T-helper 2 cell treated with Interferon-gamma antibody and Interleukin-4, amounts not matched to agents 100 ng/mL and 5 ng/mL, for 36 hours (primary cell): Measurements from ENCODE around the gene USH1C. TPM values are rescaled to one million over a fixed set of nuclear protein-coding genes. Genes with fewer than 3 reads are reported as not detected.

ENCODE experiments used
- intact Hi-C: fragments of 100-400 bp; cut with micrococcal nuclease; formaldehyde crosslinking; loops from one replicate; pipeline ENCODE4 v1.15.1; 2023
- total RNA-seq: library from RNA; stranded (reverse); gene quantifications from 2 replicates; pipeline ENCODE4 v1.2.3, GENCODE V29; 2022

Gene USH1C
- not detected in 2 replicates for total RNA-seq

- intact Hi-C loops: no loop called here
Observed at GRCh38 chr11:17544181-17544622, at the start of gene USH1C. USH1C (minus strand) TSS chr11:17544416; CDS start chr11:17544307, 109 bp downstream.

GRCh38 chr11:17593466-17594245, 49.4 kb upstream of the USH1C start:
- intact Hi-C loops: no loop called here

- intact Hi-C loops: no loop called here
Observed at GRCh38 chr11:17591293-17591692, 47.1 kb upstream of the USH1C start.

- intact Hi-C loops: no loop called here
Observed at GRCh38 chr11:17590463-17590862, 46.2 kb upstream of the USH1C start.

GRCh38 chr11:17588721-17589120, 44.5 kb upstream of the USH1C start:
- intact Hi-C loops: no loop called here

- intact Hi-C loops: no loop called here
Observed at GRCh38 chr11:17588166-17588565, 44.0 kb upstream of the USH1C start.

- intact Hi-C loops: no loop called here
Observed at GRCh38 chr11:17585911-17586695, 41.9 kb upstream of the USH1C start.

GRCh38 chr11:17581732-17582053, 37.5 kb upstream of the USH1C start:
- intact Hi-C loops: no loop called here

GRCh38 chr11:17581036-17581731, 37.0 kb upstream of the USH1C start:
- intact Hi-C loops: no loop called here

GRCh38 chr11:17580271-17580670, 36.1 kb upstream of the USH1C start:
- intact Hi-C loops: no loop called here

GRCh38 chr11:17579451-17579850, 35.2 kb upstream of the USH1C start:
- intact Hi-C loops: no loop called here

- intact Hi-C loops: no loop called here
Observed at GRCh38 chr11:17578958-17579357, 34.7 kb upstream of the USH1C start.

- intact Hi-C loops: no loop called here
Observed at GRCh38 chr11:17578296-17578695, 34.1 kb upstream of the USH1C start.

- intact Hi-C loops: no loop called here
Observed at GRCh38 chr11:17575431-17576425, 31.5 kb upstream of the USH1C start.

GRCh38 chr11:17574141-17575091, 30.2 kb upstream of the USH1C start:
- intact Hi-C loops: no loop called here

GRCh38 chr11:17573526-17573925, 29.3 kb upstream of the USH1C start:
- intact Hi-C loops: no loop called here

- intact Hi-C loops: no loop called here
Observed at GRCh38 chr11:17572791-17573460, 28.7 kb upstream of the USH1C start.

GRCh38 chr11:17572359-17572690, 28.1 kb upstream of the USH1C start:
- intact Hi-C loops: no loop called here
